Activated T-cell treated with anti-CD3 and anti-CD28 coated beads for 48 hours (primary cell): Measurements from ENCODE around the gene TUBA8.
"Not testable (repeated sequence)": the region's sequence is repeated elsewhere in the genome, so short reads cannot be mapped to it uniquely, and the experiment has no call there.

ENCODE experiments used
- DNase-seq: peaks from one replicate; pipeline ENCODE4 v3.0.0-alpha.2; 2020; ENCODE audit warnings: low read depth

The TUBA8 gene

GRCh38 chr22:18077639-18078328, 32.8 kb upstream of the TUBA8 start, which contains the start of gene PEX26:
Gene PEX26, plus strand, starts transcription at chr22:18077990. Its CDS starts 387 bp downstream, at chr22:18078377.
- DNase-seq, result peak; percentile 91

- peak; percentile 47 for DNase-seq
These were observed 32.1 kb upstream of the TUBA8 start for GRCh38 chr22:18078329-18079041.

- no peak for DNase-seq
These were observed 30.8 kb upstream of the TUBA8 start for GRCh38 chr22:18079706-18080233.

GRCh38 chr22:18081416-18081815, 29.2 kb upstream of the TUBA8 start:
- no peak for DNase-seq

GRCh38 chr22:18082467-18082866, 28.1 kb upstream of the TUBA8 start:
- DNase-seq, result no peak

GRCh38 chr22:18083406-18083805, 27.2 kb upstream of the TUBA8 start:
- DNase-seq, result no peak

- no peak for DNase-seq
These were observed 25.4 kb upstream of the TUBA8 start for GRCh38 chr22:18085188-18085587.

GRCh38 chr22:18087350-18087855, 23.2 kb upstream of the TUBA8 start:
- DNase-seq, result no peak

- no peak for DNase-seq
These were observed 21.6 kb upstream of the TUBA8 start for GRCh38 chr22:18088825-18089568.

GRCh38 chr22:18090286-18090685, 20.3 kb upstream of the TUBA8 start:
- no peak for DNase-seq

GRCh38 chr22:18091478-18091877, 19.1 kb upstream of the TUBA8 start:
- DNase-seq, result no peak

- DNase-seq, result no peak
These were observed 18.6 kb upstream of the TUBA8 start for GRCh38 chr22:18091916-18092526.

GRCh38 chr22:18093661-18094060, 16.9 kb upstream of the TUBA8 start:
- DNase-seq, result no peak

GRCh38 chr22:18095101-18095805, 15.4 kb upstream of the TUBA8 start:
- no peak for DNase-seq

GRCh38 chr22:18096823-18097222, 13.8 kb upstream of the TUBA8 start:
- DNase-seq, result no peak

GRCh38 chr22:18100781-18101180, 9.8 kb upstream of the TUBA8 start:
- DNase-seq, result no peak

- DNase-seq, result no peak
These were observed 9.1 kb upstream of the TUBA8 start for GRCh38 chr22:18101536-18101935.

GRCh38 chr22:18103527-18104269, 6.9 kb upstream of the TUBA8 start:
- no peak for DNase-seq

GRCh38 chr22:18104566-18104965, 6.0 kb upstream of the TUBA8 start:
- DNase-seq, result no peak

- not testable (repeated sequence) for DNase-seq
These were observed 4.6 kb upstream of the TUBA8 start for GRCh38 chr22:18105981-18106380.
